BE2C (cell line): ENCODE measurements around the gene GPR37.

Source experiments
- DNase-seq: peaks from one replicate; pipeline ENCODE4 v3.0.0-alpha.2; 2020
- H3K27me3 ChIP-seq: fragments of 250-450 bp; sonication (Bioruptor Pico); 2 replicates; pipeline ENCODE4 v1.5.1; 2020; ENCODE audit warnings: mild to moderate bottlenecking
- H3K36me3 ChIP-seq: fragments of 250-450 bp; sonication (Bioruptor Pico); 2 replicates; pipeline ENCODE4 v1.5.1; 2020; ENCODE audit warnings: mild to moderate bottlenecking
- H3K4me1 ChIP-seq: fragments of 250-450 bp; sonication (Bioruptor Pico); 2 replicates; pipeline ENCODE4 v1.5.1; 2020
- H3K4me3 ChIP-seq: 2 replicates; pipeline ENCODE4 v1.5.1; 2011; ENCODE audit warnings: low read depth, low read length
- H3K9me3 ChIP-seq: fragments of 250-450 bp; sonication (Bioruptor Pico); 2 replicates; pipeline ENCODE4 v1.5.1; 2020
- TF ChIP-seq, protein P1 (sequence below): IDR thresholded peaks from 2 replicates; pipeline ENCODE4 v1.5.1; 2012; ENCODE audit warnings: mild to moderate bottlenecking, low read depth, low read length

The GPR37 gene

DNA sequence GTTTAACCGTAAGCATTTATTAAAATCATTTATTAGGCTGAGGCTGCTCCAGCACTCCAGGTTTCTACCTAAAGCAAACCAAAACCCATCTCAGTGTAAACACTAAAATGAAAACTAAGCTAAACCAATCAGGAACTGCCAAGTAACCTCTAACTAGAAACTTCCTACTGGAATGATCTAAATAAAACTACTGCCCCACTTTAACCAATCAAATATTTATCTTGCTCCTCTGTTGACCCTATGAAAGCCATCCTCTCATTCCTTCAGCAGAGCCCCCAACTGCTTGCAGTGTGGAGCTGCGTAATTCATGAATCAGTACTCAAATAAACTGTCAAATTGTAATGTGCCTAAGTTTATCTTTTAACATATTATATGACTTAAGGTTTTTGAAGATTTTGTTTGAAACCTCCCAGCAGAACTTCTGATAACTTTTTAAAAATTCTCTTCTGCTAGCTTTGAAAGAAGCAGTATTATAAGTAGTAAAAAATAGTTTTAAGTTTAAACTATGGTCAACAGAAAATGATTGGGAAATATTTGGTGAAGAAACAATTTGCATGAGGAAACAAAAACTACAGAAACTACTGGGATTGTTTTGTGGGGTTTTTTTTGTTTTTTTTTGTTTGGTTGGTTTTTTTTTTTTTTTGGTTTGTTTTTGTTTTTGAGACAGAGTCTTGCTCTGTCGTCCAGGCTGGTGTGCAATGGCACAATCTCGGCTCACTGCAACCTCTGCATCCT is 47.4 kb downstream of the GPR37 start:
- H3K36me3 ChIP-seq = no peaks in the 10 kb centered on the region
- H3K27me3 ChIP-seq = peaks cover 3% of the 10 kb centered on the region; the same call in 1 of the 2 replicates
- H3K4me1 ChIP-seq = no peaks in the 10 kb centered on the region
- H3K4me3 ChIP-seq = no peak overlapping the region
- TF ChIP-seq, protein P1, sequence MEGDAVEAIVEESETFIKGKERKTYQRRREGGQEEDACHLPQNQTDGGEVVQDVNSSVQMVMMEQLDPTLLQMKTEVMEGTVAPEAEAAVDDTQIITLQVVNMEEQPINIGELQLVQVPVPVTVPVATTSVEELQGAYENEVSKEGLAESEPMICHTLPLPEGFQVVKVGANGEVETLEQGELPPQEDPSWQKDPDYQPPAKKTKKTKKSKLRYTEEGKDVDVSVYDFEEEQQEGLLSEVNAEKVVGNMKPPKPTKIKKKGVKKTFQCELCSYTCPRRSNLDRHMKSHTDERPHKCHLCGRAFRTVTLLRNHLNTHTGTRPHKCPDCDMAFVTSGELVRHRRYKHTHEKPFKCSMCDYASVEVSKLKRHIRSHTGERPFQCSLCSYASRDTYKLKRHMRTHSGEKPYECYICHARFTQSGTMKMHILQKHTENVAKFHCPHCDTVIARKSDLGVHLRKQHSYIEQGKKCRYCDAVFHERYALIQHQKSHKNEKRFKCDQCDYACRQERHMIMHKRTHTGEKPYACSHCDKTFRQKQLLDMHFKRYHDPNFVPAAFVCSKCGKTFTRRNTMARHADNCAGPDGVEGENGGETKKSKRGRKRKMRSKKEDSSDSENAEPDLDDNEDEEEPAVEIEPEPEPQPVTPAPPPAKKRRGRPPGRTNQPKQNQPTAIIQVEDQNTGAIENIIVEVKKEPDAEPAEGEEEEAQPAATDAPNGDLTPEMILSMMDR = no peak
- H3K9me3 ChIP-seq = no peaks in the 10 kb centered on the region
- no peak for DNase-seq

DNA sequence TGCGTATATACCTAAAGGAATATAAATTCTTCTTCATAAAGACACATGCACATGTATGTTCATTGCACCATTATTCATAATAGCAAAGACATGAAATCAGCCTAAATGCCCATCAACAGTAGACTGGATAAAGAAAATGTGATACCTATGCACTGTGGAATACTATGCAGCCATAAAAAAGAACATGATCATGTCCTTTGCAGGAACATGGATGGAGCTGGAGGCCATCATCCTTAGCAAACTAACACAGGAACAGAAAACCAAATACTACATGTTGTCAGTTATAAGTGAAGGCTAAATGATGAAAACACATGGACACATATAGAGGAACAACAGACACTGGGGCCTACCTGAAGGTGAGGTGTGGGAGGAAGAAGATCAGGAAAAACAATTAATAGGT is 48.7 kb downstream of the GPR37 start:
- peaks cover 3% of the 10 kb centered on the region; the same call in 1 of the 2 replicates for H3K27me3 ChIP-seq
- TF ChIP-seq, protein P1 = no peak
- no peaks in the 10 kb centered on the region for H3K4me1 ChIP-seq
- no peaks in the 10 kb centered on the region for H3K9me3 ChIP-seq
- H3K4me3 ChIP-seq = no peak overlapping the region
- DNase-seq = no peak
- H3K36me3 ChIP-seq = no peaks in the 10 kb centered on the region

DNA sequence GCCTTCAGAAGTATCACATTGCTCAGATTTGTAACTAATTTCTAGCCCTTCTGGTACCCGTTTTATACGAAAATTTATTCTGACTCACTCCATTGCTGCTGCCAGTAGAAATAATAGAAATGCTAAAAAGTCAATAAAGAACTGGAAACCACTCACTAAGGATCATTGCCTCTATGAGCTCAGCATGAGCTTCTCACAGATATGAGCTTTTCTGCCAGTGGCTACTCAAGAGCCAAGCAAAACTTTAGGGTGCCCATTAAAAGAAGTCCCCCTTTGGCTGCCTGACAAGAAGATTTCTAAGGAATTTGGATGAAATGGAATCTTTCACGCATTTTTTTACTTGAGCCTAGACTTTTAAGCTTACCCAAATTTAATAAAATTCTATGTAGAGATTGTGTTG is 52.5 kb downstream of the GPR37 start:
- no peaks in the 10 kb centered on the region for H3K4me1 ChIP-seq
- H3K9me3 ChIP-seq = no peaks in the 10 kb centered on the region
- H3K27me3 ChIP-seq = no peaks in the 10 kb centered on the region
- no peak overlapping the region for H3K4me3 ChIP-seq
- no peaks in the 10 kb centered on the region for H3K36me3 ChIP-seq
- TF ChIP-seq, protein P1 = no peak
- no peak for DNase-seq

DNA sequence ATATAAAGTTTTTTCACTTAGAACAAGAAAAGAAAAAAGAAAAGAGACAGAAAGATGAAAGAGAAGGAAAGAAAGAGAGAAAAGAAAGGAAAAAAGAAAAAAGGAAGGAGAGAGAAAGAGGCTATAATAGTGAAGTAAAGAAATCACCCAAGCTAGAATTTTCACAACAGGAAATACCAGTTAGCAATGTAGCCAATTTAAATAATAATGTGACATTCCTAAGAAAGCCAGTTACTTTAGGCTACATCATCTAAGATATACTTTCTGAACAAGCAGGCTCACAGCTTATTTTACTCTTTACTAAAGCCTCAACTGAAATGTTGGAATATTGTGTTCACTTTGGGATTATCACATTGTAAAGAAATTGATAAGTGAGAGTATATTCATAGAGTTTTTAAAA is 53.6 kb downstream of the GPR37 start:
- no peaks in the 10 kb centered on the region for H3K4me1 ChIP-seq
- H3K36me3 ChIP-seq = no peaks in the 10 kb centered on the region
- TF ChIP-seq, protein P1 = no peak
- no peaks in the 10 kb centered on the region for H3K9me3 ChIP-seq
- DNase-seq = no peak
- H3K27me3 ChIP-seq = no peaks in the 10 kb centered on the region
- no peak overlapping the region for H3K4me3 ChIP-seq

DNA sequence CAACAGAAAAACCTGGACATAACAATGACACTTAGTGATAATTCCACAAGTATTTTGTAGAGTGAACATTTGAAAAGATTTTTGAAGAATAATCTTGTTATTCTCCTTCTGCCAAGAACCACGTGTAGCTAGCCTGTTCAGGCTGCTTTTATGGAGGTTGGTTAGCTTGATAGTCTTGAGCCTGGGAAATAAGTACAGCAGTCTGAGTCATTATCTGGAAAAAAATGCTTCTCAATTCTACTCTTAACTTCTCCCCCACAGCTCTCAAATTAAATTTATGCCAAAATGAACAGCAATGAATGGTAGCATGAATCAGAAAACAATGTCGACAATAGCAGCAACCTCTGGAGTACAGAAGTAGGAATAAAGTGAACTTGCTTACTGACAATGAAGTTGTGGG is 63.2 kb downstream of the GPR37 start:
- no peak for DNase-seq
- H3K4me3 ChIP-seq = no peak overlapping the region
- TF ChIP-seq, protein P1 = no peak
- no peaks in the 10 kb centered on the region for H3K36me3 ChIP-seq
- H3K9me3 ChIP-seq = no peaks in the 10 kb centered on the region
- no peaks in the 10 kb centered on the region for H3K27me3 ChIP-seq
- H3K4me1 ChIP-seq = no peaks in the 10 kb centered on the region

DNA sequence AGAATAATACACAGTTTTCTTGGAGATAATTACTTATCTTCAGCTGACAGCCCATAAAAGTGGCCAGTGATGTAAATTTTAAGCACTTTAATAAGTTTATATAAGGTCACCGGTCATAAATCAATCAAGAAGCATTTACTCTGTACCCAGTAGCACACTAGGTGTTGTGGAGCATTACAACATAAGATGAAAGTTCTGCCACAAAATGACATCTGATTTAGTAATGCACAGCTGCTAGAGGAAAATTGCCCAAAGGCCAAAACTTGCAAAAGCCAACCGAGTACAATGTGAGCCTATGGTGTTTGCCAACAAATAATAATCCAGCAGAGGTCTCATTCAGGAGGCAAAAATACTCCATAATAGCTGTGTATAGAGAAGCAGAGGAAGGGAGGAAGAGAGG is 63.6 kb downstream of the GPR37 start:
- Histone ChIP-seq H3K4me1 (no peaks in the 10 kb centered on the region), H3K4me3 (no peak overlapping the region), H3K27me3 (no peaks in the 10 kb centered on the region), H3K36me3 (no peaks in the 10 kb centered on the region), H3K9me3 (no peaks in the 10 kb centered on the region)
- TF ChIP-seq, protein P1 = no peak
- DNase-seq = no peak
